Ovary (tissue), 9 donors: Measurements from ENCODE around the gene PGAP1. TPM values are rescaled to one million over a fixed set of nuclear protein-coding genes. Genes with fewer than 3 reads are reported as not detected.
"Not testable (repeated sequence)": the region's sequence is repeated elsewhere in the genome, so short reads cannot be mapped to it uniquely, and the experiment has no call there.

Experiments
- DNase-seq, 5 donors: peaks; one replicate each; pipeline ENCODE4 v3.0.0-alpha.2; 2019 to 2020
- H3K27ac ChIP-seq, 2 donors: fragments of 200-600 bp; one replicate each; pipeline versions ENCODE4 v1.5.1 to v1.8.0; 2019 to 2022
- H3K27me3 ChIP-seq: fragments of 200-600 bp; one replicate; pipeline ENCODE4 v1.8.0; 2022
- H3K36me3 ChIP-seq: fragments of 200-600 bp; sonication (generic); one replicate; pipeline ENCODE4 v1.5.1; 2019
- H3K4me1 ChIP-seq: one replicate; pipeline ENCODE4 v1.8.1; 2013; ENCODE audit warnings: mild to moderate bottlenecking, moderate library complexity; ENCODE audit not compliant: insufficient read depth
- H3K4me3 ChIP-seq: fragments of 200-600 bp; sonication (generic); one replicate; pipeline ENCODE4 v1.5.1; 2017
- H3K9me3 ChIP-seq, 2 donors: fragments of 200-600 bp in 1 of 2; sonication (generic) in 1 of 2; one replicate each; pipeline versions ENCODE4 v1.5.1 to v1.8.1; 2013 to 2019; ENCODE audit warnings: mild to moderate bottlenecking in 1 of 2, moderate library complexity in 1 of 2
- EP300 ChIP-seq: sonication (generic); formaldehyde crosslinking; IDR thresholded peaks from one replicate; pipeline ENCODE4 v1.6.1; 2017; ENCODE audit warnings: antibody characterized with exemption
- POLR2A ChIP-seq: fragments of 450-650 bp; IDR thresholded peaks from one replicate; pipeline ENCODE4 v1.6.1; 2017; ENCODE audit warnings: antibody characterized with exemption, mild to moderate bottlenecking, moderate library complexity
- WGBS, 3 donors: extraction: QIAGEN DNeasy Blood & Tissue Kit in 1 of 3; methylation state at CpG; one replicate each; pipeline versions ENCODE4 v1.1.5 to v1.1.7; 2013 to 2017; 5-methylcytosine and 5-hydroxymethylcytosine counted together
- intact Hi-C, 4 donors: fragments of 100-400 bp; cut with DNase I; formaldehyde crosslinking; loops; one replicate each; pipeline versions ENCODE4 v1.11.0 to v1.15.1; 2022 to 2023
- polyA plus RNA-seq, 2 donors: library from polyadenylated mRNA; stranded (reverse); fragments of 200-250 nt in 1 of 2; fragments of 350-450 nt in 1 of 2; fragmentation: Illumina TruSeq in 1 of 2; extraction: RNeasy Lipid Tissue Mini Kit (QIAGEN cat#74804) in 1 of 2; gene quantifications; one replicate each; pipeline ENCODE4 v1.2.3, GENCODE V29; 2013 to 2014
- total RNA-seq, 7 donors: library from RNA; depleted of rRNA in 2 of 7; stranded (reverse); fragments of >200 nt in 2 of 7; fragmentation: NEBNext Ultra II Directional in 3 of 7; extraction: Animal tissue kit (Norgen Biotek cat#: 25700) in 3 of 7; gene quantifications; one replicate each; pipeline versions ENCODE4 v1.1.0 to v1.2.4, GENCODE V29; 2016 to 2023
- TF ChIP-seq, protein P1 (sequence below), 3 donors: fragments of 450-650 bp in 2 of 3; fragments of 200-600 bp in 1 of 3; IDR thresholded peaks; one replicate each; pipeline versions ENCODE4 v1.5.1 to v1.8.0; 2016 to 2022; ENCODE audit warnings: antibody characterized with exemption in 3 of 3, mild to moderate bottlenecking in 1 of 3
- donor health status: DM: no; HTN: no; CAD: no; lungs with moderate emphysema.
- donor health status: DM: no; HTN: no; CAD: no.
- donor health status: Bipolar disorder and iron deficiency.
- donor health status: DM: yes; HTN: yes; CAD: no.
- donor health status: DM: no; HTN: no; CAD: no.
- donor health status: DM: yes; HTN: yes; CAD: no.

Gene PGAP1
- total and polyA plus RNA-seq, 9 donors = 3.2 to 39.1 (median 20.6) TPM

- H3K27me3 ChIP-seq = no peaks in the 10 kb centered on the region
- intact Hi-C loops = no loop called here
- 94 to 95% (median 95%) methylated on average over 3 of the region's 3 CpGs for WGBS, 3 donors
- DNase-seq = no peak
- H3K27ac ChIP-seq = no peak overlapping the region
- H3K4me1 ChIP-seq = no peaks in the 10 kb centered on the region
- TF ChIP-seq POLR2A (no peak), EP300 (no peak)
- TF ChIP-seq, protein P1, sequence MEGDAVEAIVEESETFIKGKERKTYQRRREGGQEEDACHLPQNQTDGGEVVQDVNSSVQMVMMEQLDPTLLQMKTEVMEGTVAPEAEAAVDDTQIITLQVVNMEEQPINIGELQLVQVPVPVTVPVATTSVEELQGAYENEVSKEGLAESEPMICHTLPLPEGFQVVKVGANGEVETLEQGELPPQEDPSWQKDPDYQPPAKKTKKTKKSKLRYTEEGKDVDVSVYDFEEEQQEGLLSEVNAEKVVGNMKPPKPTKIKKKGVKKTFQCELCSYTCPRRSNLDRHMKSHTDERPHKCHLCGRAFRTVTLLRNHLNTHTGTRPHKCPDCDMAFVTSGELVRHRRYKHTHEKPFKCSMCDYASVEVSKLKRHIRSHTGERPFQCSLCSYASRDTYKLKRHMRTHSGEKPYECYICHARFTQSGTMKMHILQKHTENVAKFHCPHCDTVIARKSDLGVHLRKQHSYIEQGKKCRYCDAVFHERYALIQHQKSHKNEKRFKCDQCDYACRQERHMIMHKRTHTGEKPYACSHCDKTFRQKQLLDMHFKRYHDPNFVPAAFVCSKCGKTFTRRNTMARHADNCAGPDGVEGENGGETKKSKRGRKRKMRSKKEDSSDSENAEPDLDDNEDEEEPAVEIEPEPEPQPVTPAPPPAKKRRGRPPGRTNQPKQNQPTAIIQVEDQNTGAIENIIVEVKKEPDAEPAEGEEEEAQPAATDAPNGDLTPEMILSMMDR (IDR thresholded peaks at IDR 0.05) = no peak
- H3K36me3 ChIP-seq = no peaks in the 10 kb centered on the region
- H3K9me3 ChIP-seq = no peaks in the 10 kb centered on the region
- H3K4me3 ChIP-seq = no peak overlapping the region
Measured at GRCh38 chr2:196915507-196916189, 10.9 kb downstream of the PGAP1 start.

DNA sequence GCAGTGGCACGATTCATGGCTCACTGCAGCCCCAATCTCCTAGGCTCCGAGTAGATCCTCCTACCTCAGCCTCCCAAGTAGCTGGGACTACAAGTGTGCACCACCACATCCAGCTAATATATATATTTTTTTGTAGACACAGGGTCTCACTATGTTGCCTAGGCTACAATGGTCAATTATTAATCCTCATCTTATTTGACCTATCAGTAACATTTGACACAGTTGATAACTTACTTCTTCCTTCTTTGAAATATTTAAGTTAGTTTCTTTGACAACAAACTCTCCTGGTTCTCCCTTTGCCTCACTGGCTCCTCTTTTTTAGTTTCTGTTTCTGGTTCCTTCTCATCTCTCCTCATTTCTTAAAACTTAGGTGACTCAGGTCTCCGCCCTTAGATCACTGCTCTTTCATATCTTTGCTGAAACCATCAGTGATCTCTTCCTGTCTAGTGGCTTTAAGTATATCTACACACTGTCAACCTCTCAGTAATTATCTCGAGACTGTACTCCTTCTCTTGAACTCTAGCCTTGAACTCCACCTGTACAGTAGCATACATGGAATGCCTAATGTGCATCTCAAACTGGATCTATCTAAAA is 11.5 kb downstream of the PGAP1 start:
- no peaks in the 10 kb centered on the region for H3K36me3 ChIP-seq
- no peak overlapping the region for H3K4me3 ChIP-seq
- H3K4me1 ChIP-seq = no peaks in the 10 kb centered on the region
- TF ChIP-seq EP300 (no peak), POLR2A (no peak)
- TF ChIP-seq, protein P1 (IDR thresholded peaks at IDR 0.05) = no peak
- no peaks in the 10 kb centered on the region for H3K27me3 ChIP-seq
- no peak for DNase-seq
- intact Hi-C loops = no loop called here
- WGBS, 3 donors = 94 to 95% (median 94%) methylated on average over 4 of the region's 4 CpGs
- H3K9me3 ChIP-seq = no peaks in the 10 kb centered on the region
- no peak overlapping the region for H3K27ac ChIP-seq

GRCh38 chr2:196913691-196914090 is 12.8 kb downstream of the PGAP1 start:
- Histone ChIP-seq H3K27me3 (no peaks in the 10 kb centered on the region), H3K4me3 (no peak overlapping the region), H3K36me3 (no peaks in the 10 kb centered on the region), H3K9me3 (no peaks in the 10 kb centered on the region), H3K27ac (no peak overlapping the region), H3K4me1 (no peaks in the 10 kb centered on the region)
- no peak for TF ChIP-seq POLR2A
- TF ChIP-seq, protein P1 (IDR thresholded peaks at IDR 0.05) = no peak
- no peak for TF ChIP-seq EP300
- intact Hi-C loops = no loop called here
- 97 to 99% (median 98%) methylated on average over 1 of the region's 1 CpG for WGBS, 3 donors
- DNase-seq = no peak

DNA sequence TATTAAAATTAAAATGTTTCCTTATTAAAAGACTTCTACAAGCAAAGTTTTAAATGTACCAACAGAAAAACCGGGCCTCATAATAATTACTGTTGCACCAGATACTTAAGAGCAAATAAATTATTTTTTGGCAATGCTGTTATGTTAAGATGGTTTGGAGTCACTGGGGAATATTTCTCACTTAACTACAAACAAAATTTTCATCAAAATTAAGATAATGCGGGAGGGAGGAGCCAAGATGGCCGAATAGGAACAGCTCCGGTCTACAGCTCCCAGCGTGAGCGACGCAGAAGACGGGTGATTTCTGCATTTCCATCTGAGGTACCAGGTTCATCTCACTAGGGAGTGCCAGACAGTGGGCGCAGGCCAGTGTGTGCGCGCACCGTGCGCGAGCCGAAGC is 21.1 kb downstream of the PGAP1 start:
- H3K9me3 ChIP-seq, DNase-seq, intact Hi-C loops, H3K4me1 ChIP-seq, H3K27ac ChIP-seq, H3K4me3 ChIP-seq, H3K36me3 ChIP-seq, H3K27me3 ChIP-seq: not testable (repeated sequence)
- WGBS, 3 donors = 75 to 85% (median 78%) methylated on average over 8 to 14 of the region's 15 CpGs

DNA sequence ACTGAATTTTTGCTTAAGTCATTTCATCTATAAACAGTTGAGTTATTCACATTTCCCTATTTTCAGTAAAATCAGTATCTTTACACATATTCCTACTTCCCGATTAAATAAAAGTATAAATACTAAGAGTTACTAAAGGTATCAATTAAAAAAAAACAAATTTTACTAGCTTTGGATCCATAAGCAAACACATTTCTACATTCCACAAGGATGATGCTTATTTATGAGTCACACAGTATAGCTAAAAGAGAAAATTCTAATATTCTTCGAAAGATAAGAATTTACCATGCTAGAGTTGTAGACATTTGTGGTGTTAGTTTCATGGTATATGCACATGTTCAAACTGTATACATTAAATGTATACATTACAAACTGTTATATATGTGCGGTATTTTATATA is 23.7 kb downstream of the PGAP1 start:
- Histone ChIP-seq H3K4me3 (no peak overlapping the region), H3K9me3 (no peaks in the 10 kb centered on the region), H3K27ac (no peak overlapping the region), H3K4me1 (no peaks in the 10 kb centered on the region), H3K36me3 (no peaks in the 10 kb centered on the region), H3K27me3 (no peaks in the 10 kb centered on the region)
- intact Hi-C loops = no loop called here
- TF ChIP-seq EP300 (no peak), POLR2A (no peak)
- TF ChIP-seq, protein P1 (IDR thresholded peaks at IDR 0.05) = no peak
- no peak for DNase-seq
- 96 to 97% (median 96%) methylated on average over 3 of the region's 3 CpGs for WGBS, 3 donors
